H1 (cell line): ENCODE results near the gene LRRC10. TPM values are rescaled to one million over a fixed set of nuclear protein-coding genes. Genes with fewer than 3 reads are reported as not detected.

Experiments used
- CTCF ChIA-PET: fragments of 300-600 bp; sonication (Branson Sonifier 250); formaldehyde crosslinking; loops from one replicate; lab custom pipeline; 2021; ENCODE audit not compliant: partially characterized antibody; lab: Charles Lee
- POLR2A ChIA-PET: fragments of 300-600 bp; sonication (Branson Sonifier 250); formaldehyde crosslinking; loops from one replicate; lab custom pipeline; 2021; ENCODE audit warnings: inconsistent platforms; ENCODE audit not compliant: partially characterized antibody; lab: Charles Lee
- DNase-seq, 2 experiments: peaks; one replicate each; pipeline versions ENCODE4 v3.0.0 to v3.0.0-alpha.2; 2010 to 2022; ENCODE audit warnings: low spot score in 2 of 2, low read depth in 1 of 2, mixed read lengths in 1 of 2
- FAIRE-seq: peaks from 2 replicates; lab custom pipeline; 2011; peaks lifted over from hg19 to GRCh38; lab: Jason Lieb, UNC
- H2AFZ ChIP-seq: 2 replicates; pipeline ENCODE4 v1.8.1; 2012; ENCODE audit warnings: low read length, inconsistent platforms
- H2AK5ac ChIP-seq: 2 replicates; pipeline ENCODE4 v1.6.1; 2013; ENCODE audit warnings: low read depth, low read length
- H2BK120ac ChIP-seq: replicated peaks from 2 replicates; pipeline ENCODE3; 2013; ENCODE audit warnings: low read depth, low read length, inconsistent platforms
- H2BK12ac ChIP-seq: 2 replicates; pipeline ENCODE4 v1.6.1; 2013; ENCODE audit warnings: low read depth, low read length
- H2BK15ac ChIP-seq: 2 replicates; pipeline ENCODE4 v1.6.1; 2013; ENCODE audit warnings: low read length
- H2BK20ac ChIP-seq: 2 replicates; pipeline ENCODE4 v1.6.1; 2013; ENCODE audit warnings: low read length
- H2BK5ac ChIP-seq: 2 replicates; pipeline ENCODE4 v1.6.1; 2013; ENCODE audit warnings: low read depth, low read length
- H3K14ac ChIP-seq: 2 replicates; pipeline ENCODE4 v1.6.1; 2013; ENCODE audit warnings: inconsistent platforms; ENCODE audit not compliant: insufficient read length
- H3K18ac ChIP-seq: 2 replicates; pipeline ENCODE4 v1.6.1; 2013; ENCODE audit warnings: low read length; ENCODE audit errors: extremely low read depth
- H3K23ac ChIP-seq: 2 replicates; pipeline ENCODE4 v1.6.1; 2013; ENCODE audit warnings: inconsistent platforms; ENCODE audit not compliant: insufficient read length
- H3K23me2 ChIP-seq: 2 replicates; pipeline ENCODE4 v1.6.1; 2013; ENCODE audit warnings: low read depth, low read length
- H3K27ac ChIP-seq: 2 replicates; pipeline ENCODE4 v1.6.1; 2011; ENCODE audit warnings: low read depth, low read length, inconsistent platforms
- H3K27me3 ChIP-seq, 4 experiments: replicated peaks in 1 of 4; 1 replicate in 1 of 4; 2 replicates in 3 of 4; pipeline versions ENCODE4 v1.6.1 to v1.8.1; 2011 to 2013; ENCODE audit warnings: low read length in 3 of 4, mild to moderate bottlenecking in 3 of 4, inconsistent platforms in 2 of 4, mixed read lengths in 2 of 4, moderate library complexity in 1 of 4; ENCODE audit not compliant: control insufficient read depth in 3 of 4, insufficient read depth in 3 of 4; ENCODE audit errors: extremely low read depth in 1 of 4
- H3K36me3 ChIP-seq, 4 experiments: 2 replicates each; pipeline versions ENCODE4 v1.6.1 to v1.8.1; 2011 to 2013; ENCODE audit warnings: mild to moderate bottlenecking in 4 of 4, low read length in 3 of 4, moderate library complexity in 2 of 4, control low read depth in 1 of 4, inconsistent platforms in 1 of 4; ENCODE audit not compliant: insufficient read depth in 4 of 4, control insufficient read depth in 2 of 4
- H3K4ac ChIP-seq: replicated peaks from 2 replicates; pipeline ENCODE3; 2013; ENCODE audit warnings: low read length, low read depth, mixed read lengths, inconsistent platforms; ENCODE audit not compliant: insufficient read length
- H3K4me1 ChIP-seq, 4 experiments: replicated peaks in 1 of 4; 1 replicate in 1 of 4; 2 replicates in 3 of 4; pipeline versions ENCODE4 v1.6.1 to v1.8.1; 2011 to 2013; ENCODE audit warnings: low read length in 3 of 4, inconsistent platforms in 2 of 4, mixed read lengths in 1 of 4; ENCODE audit not compliant: insufficient read depth in 4 of 4, control insufficient read depth in 3 of 4
- H3K4me2 ChIP-seq, 2 experiments: 2 replicates each; pipeline versions ENCODE4 v1.6.1 to v1.8.1; 2011 to 2013; ENCODE audit warnings: low read depth in 2 of 2, low read length in 2 of 2, control low read depth in 1 of 2, inconsistent platforms in 1 of 2, mild to moderate bottlenecking in 1 of 2; ENCODE audit not compliant: insufficient read depth in 1 of 2
- H3K4me3 ChIP-seq, 4 experiments: fragments of 200-600, 300-600 bp in 1 of 4; sonication (generic), shearing (Covaris generic), sonication (Bioruptor Twin) in 1 of 4; 2 replicates each; pipeline versions ENCODE4 v1.5.1 to v1.8.1; 2011 to 2016; ENCODE audit warnings: low read length in 4 of 4, low read depth in 3 of 4, control low read depth in 2 of 4, inconsistent platforms in 2 of 4, mild to moderate bottlenecking in 2 of 4, mixed read lengths in 1 of 4, moderate library complexity in 1 of 4; ENCODE audit not compliant: insufficient read depth in 2 of 4; ENCODE audit errors: extremely low read depth in 1 of 4
- H3K56ac ChIP-seq: replicated peaks from 2 replicates; pipeline ENCODE3; 2013; ENCODE audit warnings: low read depth, mild to moderate bottlenecking, mixed read lengths, low read length, inconsistent platforms; ENCODE audit not compliant: insufficient read length
- H3K79me1 ChIP-seq: 2 replicates; pipeline ENCODE4 v1.6.1; 2013; ENCODE audit warnings: low read depth, low read length, control low read depth
- H3K79me2 ChIP-seq, 2 experiments: 2 replicates each; pipeline versions ENCODE4 v1.6.1 to v1.8.1; 2012 to 2013; ENCODE audit warnings: low read length in 2 of 2, mild to moderate bottlenecking in 2 of 2, inconsistent platforms in 1 of 2; ENCODE audit not compliant: insufficient read depth in 2 of 2, control insufficient read depth in 1 of 2
- H3K9ac ChIP-seq, 4 experiments: replicated peaks in 1 of 4; 1 replicate in 1 of 4; 2 replicates in 3 of 4; pipeline versions ENCODE4 v1.6.1 to v1.8.1; 2011 to 2013; ENCODE audit warnings: low read depth in 3 of 4, low read length in 3 of 4, control low read depth in 2 of 4, mild to moderate bottlenecking in 2 of 4, moderate library complexity in 2 of 4, inconsistent platforms in 1 of 4; ENCODE audit errors: extremely low read depth in 1 of 4
- H3K9me3 ChIP-seq, 2 experiments: 2 replicates each; pipeline versions ENCODE4 v1.6.1 to v1.8.1; 2012 to 2013; ENCODE audit warnings: mild to moderate bottlenecking in 2 of 2, moderate library complexity in 2 of 2, control low read depth in 1 of 2, inconsistent platforms in 1 of 2, low read depth in 1 of 2, low read length in 1 of 2, mixed read lengths in 1 of 2; ENCODE audit not compliant: insufficient read depth in 2 of 2
- H4K20me1 ChIP-seq, 2 experiments: replicated peaks in 1 of 2; 2 replicates each; pipeline versions ENCODE3 to v1.8.1; 2011 to 2013; ENCODE audit warnings: inconsistent platforms in 2 of 2, low read length in 2 of 2, mild to moderate bottlenecking in 1 of 2; ENCODE audit not compliant: insufficient read depth in 2 of 2, control insufficient read depth in 1 of 2
- H4K5ac ChIP-seq: 2 replicates; pipeline ENCODE4 v1.6.1; 2013; ENCODE audit warnings: low read length, low read depth, mixed read lengths, inconsistent platforms; ENCODE audit not compliant: insufficient read length
- H4K8ac ChIP-seq: 2 replicates; pipeline ENCODE4 v1.8.0; 2013; ENCODE audit warnings: mild to moderate bottlenecking, moderate library complexity, low read length, inconsistent platforms; ENCODE audit not compliant: insufficient read depth; ENCODE audit errors: extremely low read depth
- H4K91ac ChIP-seq: replicated peaks from 2 replicates; pipeline ENCODE3; 2013; ENCODE audit warnings: low read length, mixed read lengths, inconsistent platforms; ENCODE audit not compliant: insufficient read length
- BRCA1 ChIP-seq: IDR thresholded peaks from 2 replicates; pipeline ENCODE4 v1.6.1; 2012; ENCODE audit warnings: low read depth, low read length, improper control_type of control experiment
- E2F6 ChIP-seq: IDR thresholded peaks from 2 replicates; pipeline ENCODE4 v1.6.1; 2012; ENCODE audit warnings: inconsistent platforms
- HDAC2 ChIP-seq, 2 experiments: fragments of 300-600 bp in 1 of 2; sonication (generic) in 1 of 2; IDR thresholded peaks; 2 replicates each; pipeline ENCODE4 v1.6.1; 2011 to 2012; ENCODE audit warnings: low read depth in 2 of 2, low read length in 2 of 2, mild to moderate bottlenecking in 2 of 2, moderate library complexity in 2 of 2, borderline replicate concordance in 1 of 2, inconsistent platforms in 1 of 2
- JUND ChIP-seq: IDR thresholded peaks from 2 replicates; pipeline ENCODE4 v1.6.1; 2011; ENCODE audit warnings: mild to moderate bottlenecking, improper control_type of control experiment, low read length
- KDM1A ChIP-seq: fragments of 200-600, 300-600 bp; sonication (generic); IDR thresholded peaks from 2 replicates; pipeline ENCODE4 v1.7.1; 2016; ENCODE audit warnings: mild to moderate bottlenecking, low read length, borderline replicate concordance
- RAD21 ChIP-seq, 2 experiments: IDR thresholded peaks in 1 of 2; conservative IDR thresholded peaks in 1 of 2; 2 replicates each; pipeline ENCODE4 v1.6.1; 2011; ENCODE audit warnings: low read depth in 2 of 2, low read length in 2 of 2, improper control_type of control experiment in 1 of 2, inconsistent platforms in 1 of 2, mild to moderate bottlenecking in 1 of 2, moderate library complexity in 1 of 2
- SAP30 ChIP-seq: fragments of 300-600 bp; sonication (generic); IDR thresholded peaks from 2 replicates; pipeline ENCODE4 v1.7.1; 2012; ENCODE audit warnings: low read length, moderate library complexity, mild to moderate bottlenecking, inconsistent platforms; ENCODE audit not compliant: insufficient read depth, insufficient replicate concordance
- SRF ChIP-seq: IDR thresholded peaks from 2 replicates; pipeline ENCODE4 v1.6.1; 2011; ENCODE audit warnings: mild to moderate bottlenecking, low read depth, low read length, moderate library complexity
- TAF1 ChIP-seq: IDR thresholded peaks from 2 replicates; pipeline ENCODE4 v1.6.1; 2011; ENCODE audit warnings: mild to moderate bottlenecking, low read depth, low read length
- TBP ChIP-seq: IDR thresholded peaks from 2 replicates; pipeline ENCODE4 v1.6.1; 2011; ENCODE audit warnings: low read depth, low read length, improper control_type of control experiment
- TEAD4 ChIP-seq: IDR thresholded peaks from 2 replicates; pipeline ENCODE4 v1.6.1; 2012; ENCODE audit warnings: low read depth, low read length, inconsistent platforms, mixed read lengths
- YY1 ChIP-seq: IDR thresholded peaks from 2 replicates; pipeline ENCODE4 v1.6.1; 2011; ENCODE audit warnings: low read depth, mild to moderate bottlenecking, low read length
- WGBS, 2 experiments: shearing (Covaris generic) in 1 of 2; methylation state at CpG; one replicate each; pipeline versions ENCODE4 v1.1.6 to v1.1.7; 2013 to 2015; ENCODE audit warnings: low lambda C conversion rate in 2 of 2, mixed read lengths in 2 of 2, inconsistent platforms in 1 of 2, low coverage in 1 of 2, missing lambda C conversion rate in 1 of 2; ENCODE audit not compliant: insufficient replicate concordance in 2 of 2, insufficient coverage in 1 of 2, insufficient read length in 1 of 2; ENCODE audit errors: extremely low coverage in 1 of 2, missing lambda C conversion rate in 1 of 2; 5-methylcytosine and 5-hydroxymethylcytosine counted together
- polyA plus RNA-seq, 7 experiments: library from polyadenylated mRNA; depleted of rRNA in 3 of 7; stranded (reverse) in 5 of 7; unstranded in 2 of 7; fragments of >200 nt in 5 of 7; fragments of 200-250 nt in 2 of 7; gene quantifications; 1 replicate in 5 of 7; 2 replicates in 1 of 7; 4 replicates in 1 of 7; pipeline versions ENCODE4 v1.2.1 to v1.2.3, GENCODE V29; 2011 to 2013; ENCODE audit warnings: missing spikeins in 2 of 7, mixed read lengths in 2 of 7
- total RNA-seq: library from RNA; stranded (reverse); fragmentation: NEBNext Ultra II Directional; extraction: Animal tissue kit (Norgen Biotek cat#: 25700); gene quantifications from 2 replicates; pipeline ENCODE4 v1.2.1, GENCODE V29; 2021

The LRRC10 gene
- total and polyA plus RNA-seq, 2 of the 8 experiments (the other 6 are each of a cell fraction or from before 2014, with no cell fraction given): not detected

- POLR2A ChIA-PET: no interaction called here
- CTCF ChIA-PET: interaction anchor here (1.3 kb wide), 1 partner anchor 18 kb away, joined by 4 read pairs; no protein-coding TSS in a partner anchor
- no peak for FAIRE-seq
- TF ChIP-seq BRCA1 (no peak), TEAD4 (no peak), TBP (no peak), HDAC2 (IDR thresholded peaks at IDR 0.05; ENCODE audit: borderline replicate concordance in 1 of 2, low read depth in 2 of 2, low read length in 2 of 2) (no peak), TAF1 (no peak), RAD21 (IDR thresholded peaks at IDR 0.05 in 1 of 2, conservative IDR thresholded peaks at IDR 0.05 in 1 of 2; ENCODE audit: low read depth in 2 of 2, low read length in 2 of 2) (no peak), SRF (no peak), KDM1A (no peak), SAP30 (no peak), YY1 (no peak), E2F6 (no peak), JUND (no peak)
Observed at GRCh38 chr12:69657376-69658137, 46.9 kb upstream of the LRRC10 start.

More at GRCh38 chr12:69657376-69658137, 46.9 kb upstream of the LRRC10 start:
- H3K56ac ChIP-seq: no peak overlapping the region
- H2BK120ac ChIP-seq: no peak overlapping the region
- H4K91ac ChIP-seq: no peak overlapping the region
- no peak overlapping the region for H2BK20ac ChIP-seq
- H4K5ac ChIP-seq: no peak overlapping the region
- H2AFZ ChIP-seq: peak overlapping the region; percentile 48; the same call in 1 of the 2 replicates
- no peak overlapping the region for H3K9ac ChIP-seq
- no peak overlapping the region for H3K18ac ChIP-seq
- H3K14ac ChIP-seq: no peak overlapping the region
- no peak overlapping the region for H2BK5ac ChIP-seq
- peaks cover 0 to 2% (median 0%) of the 10 kb centered on the region in 4 experiments; a peak in 2 of 7 replicates for H3K27me3 ChIP-seq
- no peak overlapping the region for H3K4me3 ChIP-seq
- no peak for DNase-seq
- no peak overlapping the region for H3K23ac ChIP-seq
- no peaks in the 10 kb centered on the region for H3K36me3 ChIP-seq
- no peak overlapping the region for H3K4me2 ChIP-seq
- no peak overlapping the region for H3K27ac ChIP-seq
- H2BK15ac ChIP-seq: no peak overlapping the region
- H3K79me1 ChIP-seq: no peaks in the 10 kb centered on the region
- WGBS, 2 experiments: 91% methylated on average over 9 of the region's 9 CpGs; no CpG with 5 or more reads in 1 of the 2 experiments
- H3K23me2 ChIP-seq: no peaks in the 10 kb centered on the region
- H4K20me1 ChIP-seq: no peaks in the 10 kb centered on the region
- H3K4me1 ChIP-seq: no peaks in the 10 kb centered on the region
- H2BK12ac ChIP-seq: no peak overlapping the region
- no peak overlapping the region for H2AK5ac ChIP-seq
- H3K9me3 ChIP-seq: no peaks in the 10 kb centered on the region
- H3K79me2 ChIP-seq: no peaks in the 10 kb centered on the region
- H4K8ac ChIP-seq: no peak overlapping the region
- H3K4ac ChIP-seq: no peak overlapping the region
